CD4-positive, alpha-beta T cell treated with Interleukin-6 at 100 ng/mL for 8 hours (primary cell): ENCODE data around the gene KCNN3.
"Not testable (repeated sequence)": the region's sequence is repeated elsewhere in the genome, so short reads cannot be mapped to it uniquely, and the experiment has no call there.

Experiments used
- DNase-seq: peaks from one replicate; pipeline ENCODE4 v3.0.0-alpha.2; 2020; ENCODE audit warnings: mixed read lengths, low spot score

Gene KCNN3

GRCh38 chr1:154703170-154703569 lies 166.9 kb downstream of the KCNN3 start:
- DNase-seq = no peak

GRCh38 chr1:154698320-154699096 lies 171.6 kb downstream of the KCNN3 start:
- no peak for DNase-seq

GRCh38 chr1:154697710-154698109 lies 172.4 kb downstream of the KCNN3 start:
- DNase-seq = no peak

GRCh38 chr1:154696456-154696855 lies 173.6 kb downstream of the KCNN3 start:
- DNase-seq = no peak

- DNase-seq = no peak
These were observed 174.1 kb downstream of the KCNN3 start for GRCh38 chr1:154695985-154696384.

GRCh38 chr1:154694995-154695394 lies 175.1 kb downstream of the KCNN3 start:
- no peak for DNase-seq

- DNase-seq = no peak
These were observed 181.0 kb downstream of the KCNN3 start for GRCh38 chr1:154689083-154689482.

- no peak for DNase-seq
These were observed 183.6 kb downstream of the KCNN3 start for GRCh38 chr1:154686507-154686906.

GRCh38 chr1:154683820-154684219 lies 186.3 kb downstream of the KCNN3 start:
- DNase-seq = no peak

- no peak for DNase-seq
These were observed 187.8 kb downstream of the KCNN3 start for GRCh38 chr1:154682254-154682653.

- DNase-seq = not testable (repeated sequence)
These were observed 192.2 kb downstream of the KCNN3 start for GRCh38 chr1:154677844-154678243.

- not testable (repeated sequence) for DNase-seq
These were observed 193.2 kb downstream of the KCNN3 start for GRCh38 chr1:154676847-154677246.

- not testable (repeated sequence) for DNase-seq
These were observed 195.6 kb downstream of the KCNN3 start for GRCh38 chr1:154674456-154674855.

GRCh38 chr1:154672245-154672644 lies 197.8 kb downstream of the KCNN3 start:
- not testable (repeated sequence) for DNase-seq

GRCh38 chr1:154671412-154671811 lies 198.7 kb downstream of the KCNN3 start:
- DNase-seq = not testable (repeated sequence)

GRCh38 chr1:154670310-154671270 lies 199.5 kb downstream of the KCNN3 start:
- DNase-seq = not testable (repeated sequence)

- peak; percentile 76 for DNase-seq
These were observed 200.4 kb downstream of the KCNN3 start for GRCh38 chr1:154669464-154670282.

- DNase-seq = no peak
These were observed 203.9 kb downstream of the KCNN3 start for GRCh38 chr1:154666051-154666790.

- no peak for DNase-seq
These were observed 205.6 kb downstream of the KCNN3 start for GRCh38 chr1:154664331-154665002.

- DNase-seq = no peak
These were observed 206.5 kb downstream of the KCNN3 start for GRCh38 chr1:154663471-154664060.
